Loucy (cell line): ENCODE data around the gene EEPD1.

Experiments used
- EZH2phosphoT487 ChIP-seq: fragments of 200-600 bp; IDR thresholded peaks from 2 replicates; pipeline ENCODE4 v1.6.1; 2018; ENCODE audit warnings: antibody characterized with exemption, mild to moderate bottlenecking, moderate library complexity, borderline replicate concordance
- TF ChIP-seq, protein P1 (sequence below): fragments of 200-600 bp; sonication (generic); conservative IDR thresholded peaks from 2 replicates; pipeline ENCODE4 v1.5.1; 2014; ENCODE audit warnings: mild to moderate bottlenecking, antibody characterized with exemption, low read length

GRCh38 chr7:36344622-36345021 lies 191.6 kb downstream of the EEPD1 start:
- TF ChIP-seq, protein P1, sequence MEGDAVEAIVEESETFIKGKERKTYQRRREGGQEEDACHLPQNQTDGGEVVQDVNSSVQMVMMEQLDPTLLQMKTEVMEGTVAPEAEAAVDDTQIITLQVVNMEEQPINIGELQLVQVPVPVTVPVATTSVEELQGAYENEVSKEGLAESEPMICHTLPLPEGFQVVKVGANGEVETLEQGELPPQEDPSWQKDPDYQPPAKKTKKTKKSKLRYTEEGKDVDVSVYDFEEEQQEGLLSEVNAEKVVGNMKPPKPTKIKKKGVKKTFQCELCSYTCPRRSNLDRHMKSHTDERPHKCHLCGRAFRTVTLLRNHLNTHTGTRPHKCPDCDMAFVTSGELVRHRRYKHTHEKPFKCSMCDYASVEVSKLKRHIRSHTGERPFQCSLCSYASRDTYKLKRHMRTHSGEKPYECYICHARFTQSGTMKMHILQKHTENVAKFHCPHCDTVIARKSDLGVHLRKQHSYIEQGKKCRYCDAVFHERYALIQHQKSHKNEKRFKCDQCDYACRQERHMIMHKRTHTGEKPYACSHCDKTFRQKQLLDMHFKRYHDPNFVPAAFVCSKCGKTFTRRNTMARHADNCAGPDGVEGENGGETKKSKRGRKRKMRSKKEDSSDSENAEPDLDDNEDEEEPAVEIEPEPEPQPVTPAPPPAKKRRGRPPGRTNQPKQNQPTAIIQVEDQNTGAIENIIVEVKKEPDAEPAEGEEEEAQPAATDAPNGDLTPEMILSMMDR: no peak
- TF ChIP-seq EZH2phosphoT487: no peak
